Midbrain (tissue), 1 donor: Measurements from ENCODE around the gene IGFN1.

Source experiments
- DNase-seq: peaks from one replicate; lab custom pipeline; 2025; lab: John Stamatoyannopoulos, UW

Gene IGFN1

DNA sequence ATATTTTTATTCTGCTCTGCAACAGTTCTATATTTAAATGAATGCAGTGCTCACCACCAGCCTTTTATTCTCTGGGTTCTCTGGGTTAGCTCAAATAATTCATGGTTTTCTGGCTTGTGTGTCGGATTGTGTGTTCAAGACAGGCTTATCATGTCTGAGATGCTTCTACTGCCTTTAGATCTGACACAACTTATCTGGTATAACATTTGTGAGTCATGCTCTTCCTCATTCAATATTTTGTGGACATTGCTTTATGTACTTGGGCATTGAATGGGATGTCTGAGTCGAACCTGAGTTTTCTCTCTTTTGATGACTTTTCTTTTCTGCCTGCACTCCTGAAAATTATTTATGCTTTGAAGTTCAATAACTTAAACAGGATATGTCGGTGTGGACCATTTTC lies 75.1 kb downstream of the IGFN1 start:
- DNase-seq, result no peak

DNA sequence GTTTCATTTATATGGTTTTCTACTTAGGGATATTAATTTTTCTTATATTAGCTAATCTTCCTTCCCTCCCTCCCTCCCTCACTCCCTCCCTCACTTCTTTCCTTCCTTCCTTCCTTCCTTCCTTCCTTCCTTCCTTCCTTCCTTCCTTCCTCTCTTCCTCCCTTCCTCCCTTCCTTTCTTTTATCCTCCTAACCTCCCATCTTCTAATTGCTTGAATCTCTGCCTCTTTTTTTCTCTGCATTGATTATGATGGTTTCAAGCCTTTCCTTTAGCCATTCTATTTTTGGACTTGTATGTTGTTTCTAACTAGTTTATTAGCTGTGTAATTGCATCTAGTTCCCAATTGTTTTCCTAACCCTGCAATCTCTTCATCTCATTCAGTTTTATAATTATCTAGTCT lies 75.7 kb downstream of the IGFN1 start:
- no peak for DNase-seq

DNA sequence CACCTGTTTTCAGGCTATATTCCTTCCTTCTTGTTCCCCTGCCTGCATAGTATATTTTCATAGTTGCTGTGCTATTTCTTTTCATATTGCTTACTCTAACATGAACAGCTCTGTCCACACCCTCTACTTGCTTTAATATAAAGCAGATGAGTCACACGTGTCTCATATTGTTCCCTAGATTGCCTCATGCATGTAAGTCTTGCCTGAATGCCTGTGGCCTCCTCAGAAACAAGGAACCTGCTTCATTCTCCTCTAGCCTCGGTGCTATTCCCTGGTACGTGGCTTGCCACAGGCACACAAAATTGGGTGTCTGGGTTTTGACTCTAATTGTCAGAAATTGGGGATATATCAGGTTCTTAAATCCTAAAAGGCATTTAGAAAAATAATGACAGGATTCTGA lies 76.2 kb downstream of the IGFN1 start:
- DNase-seq, result no peak

DNA sequence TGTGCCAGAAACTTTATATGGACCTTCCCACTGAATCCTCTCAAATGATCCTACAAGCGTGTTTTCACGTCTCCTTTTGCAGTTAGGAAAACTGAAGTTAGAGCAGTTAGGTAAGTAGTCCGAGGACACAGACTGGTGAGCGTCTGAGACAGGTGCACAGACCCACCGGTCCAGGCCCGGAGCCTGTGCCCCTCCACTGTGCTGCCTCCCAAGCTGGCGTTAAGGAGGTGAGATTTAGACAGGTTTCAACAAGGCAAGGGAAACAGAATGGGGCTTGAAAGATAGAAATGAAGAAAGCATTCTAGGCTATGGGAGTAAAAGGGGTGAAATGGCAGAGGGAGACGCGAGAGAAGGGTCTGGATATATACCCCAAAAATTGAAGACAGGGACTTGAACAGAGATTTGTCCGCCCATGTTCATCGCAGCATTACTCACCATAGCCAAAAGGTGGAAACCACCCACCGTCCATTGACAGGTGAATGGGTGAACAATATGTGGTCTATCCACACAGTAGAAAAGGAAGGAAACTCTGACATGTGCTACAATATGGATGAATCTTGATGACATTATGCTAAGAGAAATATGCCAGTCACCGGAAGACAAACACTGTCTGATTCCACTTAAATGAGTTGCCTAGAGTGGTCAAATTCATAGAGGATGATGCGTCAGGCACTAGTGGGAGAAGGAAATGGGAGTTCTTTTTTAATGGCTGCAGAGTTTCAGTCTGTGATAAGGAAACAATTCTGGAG lies 77.0 kb downstream of the IGFN1 start:
- no peak for DNase-seq

DNA sequence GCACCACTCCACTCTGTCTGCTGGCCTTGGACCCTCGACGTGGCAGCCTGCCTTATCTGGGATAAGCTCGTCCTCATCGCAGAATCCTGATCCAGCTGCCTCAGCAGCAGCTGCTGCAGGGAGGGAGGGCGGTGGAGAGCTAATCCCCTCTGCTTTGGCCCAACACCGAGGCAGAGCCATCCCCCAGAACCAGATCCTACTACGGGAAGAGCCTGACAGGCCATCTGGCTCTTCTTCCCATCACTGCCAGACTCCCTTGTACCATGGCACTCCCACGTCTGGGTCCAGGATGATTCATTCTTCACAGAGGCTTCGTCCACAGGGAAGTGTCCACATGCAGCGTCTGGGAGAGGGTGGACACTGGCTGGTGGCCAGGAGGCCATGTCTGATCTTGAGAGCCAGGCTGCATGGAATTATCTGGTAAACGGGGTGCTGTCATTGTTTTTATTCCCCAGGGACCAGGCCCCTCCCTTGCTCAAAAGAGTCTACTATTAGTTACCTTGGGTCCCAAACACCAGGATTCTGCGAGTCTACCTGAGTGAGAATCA lies 78.1 kb downstream of the IGFN1 start:
- DNase-seq, result no peak

DNA sequence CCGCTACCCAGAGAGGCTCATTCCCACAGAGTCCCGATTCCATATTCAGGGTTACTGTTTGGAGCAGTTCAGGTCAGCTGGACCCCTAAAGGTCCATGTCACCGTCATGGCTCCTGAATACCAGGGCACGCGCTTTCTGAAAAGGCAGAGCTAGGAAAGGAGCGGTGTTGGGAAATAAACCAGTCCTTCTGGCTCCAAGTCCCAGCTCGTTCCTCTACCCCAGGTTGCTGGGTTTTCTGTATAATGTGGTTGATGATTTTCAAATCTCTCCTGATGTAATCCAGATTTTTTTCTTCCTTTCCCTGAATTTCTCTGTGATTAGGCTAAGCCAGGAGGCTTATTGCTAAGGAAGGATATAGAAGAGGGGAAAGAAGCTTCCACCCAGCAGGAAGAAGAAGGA lies 78.7 kb downstream of the IGFN1 start:
- DNase-seq, result no peak

DNA sequence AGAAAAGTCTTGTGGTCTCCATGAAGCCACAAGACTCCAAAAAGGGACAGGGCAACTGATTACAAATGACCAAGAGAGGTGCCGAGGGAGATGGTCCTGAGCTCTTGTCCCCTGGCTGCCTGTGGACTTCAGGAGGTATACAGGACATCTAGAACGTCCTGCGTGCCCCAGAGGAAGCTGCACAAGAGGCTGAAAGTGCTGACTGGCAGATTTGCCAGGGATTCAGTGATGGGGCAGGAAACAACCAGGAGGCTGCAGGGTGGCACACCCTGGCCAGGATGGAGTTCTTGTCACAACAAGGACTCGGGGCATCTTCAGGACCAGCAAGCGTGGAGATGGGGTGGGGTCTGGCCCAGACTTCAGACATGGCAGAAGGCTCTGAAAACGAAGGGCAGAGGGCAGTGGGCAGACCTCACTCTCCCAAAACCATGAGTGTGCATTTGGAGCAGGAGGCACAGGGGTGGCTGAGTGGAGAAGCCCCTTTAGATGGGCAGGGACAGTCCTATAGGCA lies 79.3 kb downstream of the IGFN1 start:
- DNase-seq, result no peak

DNA sequence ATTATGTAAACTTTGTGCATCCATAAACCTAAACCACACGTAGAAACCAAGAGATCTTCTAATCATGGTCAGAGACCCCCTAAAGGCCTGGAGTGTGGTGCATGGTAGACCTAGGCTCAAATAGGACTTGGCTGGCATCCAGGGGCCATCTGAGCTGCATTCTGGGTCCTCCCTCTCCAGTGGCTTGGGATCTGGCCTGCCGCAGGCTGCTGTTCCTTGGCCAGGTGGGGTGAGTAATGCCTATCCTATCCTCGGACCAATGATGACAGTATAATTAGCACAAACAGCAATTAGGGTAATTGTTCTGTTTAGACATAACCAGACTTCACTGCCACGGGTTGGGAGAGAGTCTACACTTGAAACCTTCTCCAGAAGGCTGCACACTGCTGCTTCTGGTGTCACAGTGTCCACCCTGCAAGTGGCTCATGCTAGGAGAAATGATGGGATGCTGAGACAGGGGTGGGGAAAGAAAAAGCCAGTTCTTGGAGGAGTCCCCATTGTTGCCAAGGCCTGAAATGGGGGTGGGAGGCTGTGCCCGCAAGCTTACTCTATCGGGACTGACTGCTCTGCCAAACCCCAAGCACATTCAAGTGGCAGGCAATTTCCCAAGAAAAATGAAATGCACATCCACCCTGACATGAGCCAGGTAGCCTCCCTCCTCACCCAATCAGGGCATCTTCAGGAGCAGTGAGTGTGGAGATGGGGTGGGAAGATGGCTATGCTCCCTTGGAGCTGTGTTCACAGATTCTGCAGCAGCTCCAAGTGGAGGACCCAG lies 80.2 kb downstream of the IGFN1 start:
- DNase-seq, result no peak

DNA sequence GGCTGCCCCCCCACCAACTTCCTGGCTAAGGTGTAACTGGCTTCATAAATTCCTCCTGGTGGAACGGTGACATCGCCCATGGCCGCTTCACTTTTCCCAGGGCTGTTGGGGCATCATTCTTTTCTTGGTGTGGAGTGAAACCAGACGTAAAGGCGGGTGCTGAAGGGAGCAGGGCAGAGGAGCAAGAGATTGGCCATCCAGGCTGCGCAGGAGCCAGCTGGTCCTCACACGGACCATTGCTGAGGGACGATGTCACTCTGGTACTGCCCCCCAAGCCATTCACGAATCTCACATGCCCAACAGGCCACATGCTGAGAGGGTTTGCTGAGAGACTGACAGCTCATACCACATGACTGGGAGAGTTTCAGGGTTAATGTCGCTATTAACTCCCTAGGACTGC lies 82.2 kb downstream of the IGFN1 start:
- DNase-seq, result no peak

DNA sequence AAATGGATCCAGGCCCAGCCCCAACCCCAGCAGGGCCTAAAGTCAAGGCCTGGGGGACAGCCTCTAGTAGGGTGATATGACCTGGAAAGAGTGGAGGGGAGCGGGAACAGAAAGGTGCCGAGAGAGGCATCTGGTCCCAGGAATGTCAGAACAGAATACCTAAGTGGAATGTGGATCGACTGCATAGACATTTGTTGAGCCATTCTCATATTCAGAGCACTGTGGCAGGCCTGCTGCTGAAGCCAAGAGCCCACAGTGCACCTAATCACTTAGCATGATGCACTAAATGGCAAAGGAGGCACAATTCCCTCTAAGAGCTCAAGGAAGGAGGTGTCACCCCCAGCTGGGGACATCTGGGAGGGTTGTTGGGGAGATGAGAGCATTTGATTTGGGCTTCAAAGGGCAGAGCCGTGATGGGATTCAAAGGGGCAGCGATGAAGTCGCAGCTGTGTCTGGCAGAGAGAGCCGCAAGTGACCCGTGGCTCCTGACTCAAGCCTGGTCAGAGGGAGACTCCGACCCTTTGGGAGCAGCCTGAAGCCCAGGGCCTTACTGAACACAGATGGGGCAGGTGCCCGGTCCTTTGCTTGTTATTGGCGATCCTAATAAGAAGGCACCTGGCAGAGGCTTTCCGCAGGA lies 84.1 kb downstream of the IGFN1 start:
- DNase-seq, result no peak

DNA sequence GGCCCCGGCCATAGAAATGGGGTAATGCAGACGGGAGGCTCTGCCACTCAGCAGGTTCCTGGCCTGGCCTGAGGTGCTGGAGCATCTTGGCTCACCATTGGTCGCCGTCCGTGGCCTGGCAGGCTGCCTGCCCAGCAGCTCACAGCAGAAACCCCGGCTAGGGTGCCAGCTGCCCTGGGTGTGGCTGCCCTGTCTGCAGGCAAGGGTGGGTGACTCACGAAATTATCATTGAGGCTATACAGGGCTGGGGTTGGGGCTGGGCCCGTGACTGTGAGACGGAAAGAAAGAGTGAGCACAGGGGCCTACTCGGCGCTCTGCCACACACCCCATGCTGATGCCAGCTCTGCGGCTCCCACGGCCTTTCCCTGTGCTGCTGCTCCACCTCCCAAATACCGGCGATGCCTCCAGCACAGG lies 84.6 kb downstream of the IGFN1 start:
- DNase-seq, result no peak

DNA sequence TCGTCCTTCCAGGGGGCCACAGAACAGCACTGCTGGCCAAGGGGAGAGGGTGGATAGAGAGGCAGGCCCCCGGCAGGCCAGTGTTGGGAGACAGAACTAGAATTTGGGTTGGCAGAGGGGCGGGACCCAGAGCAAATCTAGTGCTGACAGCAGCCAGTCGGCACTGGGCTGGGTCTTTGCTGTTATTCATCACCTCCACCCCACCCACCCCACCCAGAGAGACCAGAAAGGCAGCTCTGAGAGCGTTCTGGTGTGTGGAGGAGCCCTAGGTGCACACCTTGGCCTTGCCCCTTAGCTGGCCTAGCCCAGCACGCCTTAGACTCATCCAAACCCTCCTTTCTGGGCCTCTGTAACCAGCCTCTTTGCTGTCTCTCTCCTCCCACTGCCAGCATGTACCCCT lies 86.3 kb downstream of the IGFN1 start:
- no peak for DNase-seq

DNA sequence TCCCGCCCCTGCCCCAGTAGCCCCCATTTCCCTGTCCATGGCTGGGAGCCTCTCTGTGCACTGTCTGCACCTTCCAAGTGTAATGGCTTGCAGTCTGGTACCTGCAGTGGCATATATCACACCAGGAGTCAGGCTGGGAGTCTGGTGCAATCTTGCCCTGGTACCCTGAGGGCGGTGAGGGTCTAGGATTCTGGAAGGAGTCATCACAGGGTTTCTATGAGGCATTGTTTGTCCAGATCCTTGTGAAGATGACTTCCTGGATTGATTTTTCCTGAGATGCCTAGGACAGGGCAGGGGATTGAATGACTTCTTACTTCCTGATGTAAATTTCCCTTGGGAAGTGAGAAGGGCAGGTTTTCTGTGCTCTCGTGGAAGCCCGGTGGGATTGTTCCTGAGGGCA lies 86.8 kb downstream of the IGFN1 start:
- no peak for DNase-seq
